GM21423 (cell line): ENCODE measurements around the gene MIS18BP1.
"Not testable (repeated sequence)": the region's sequence is repeated elsewhere in the genome, so short reads cannot be mapped to it uniquely, and the experiment has no call there.

ENCODE experiments used
- ATAC-seq: cut with Tn5 transposase; IDR thresholded peaks from one replicate; pipeline ENCODE4 v1.9.1; 2021; ENCODE audit warnings: mild to moderate bottlenecking, moderate library complexity; ENCODE audit not compliant: unreplicated experiment

The MIS18BP1 gene

GRCh38 chr14:45246691-45247090, 6.3 kb downstream of the MIS18BP1 start:
- no peak for ATAC-seq

- no peak for ATAC-seq
These were observed 6.9 kb downstream of the MIS18BP1 start for GRCh38 chr14:45246151-45246550.

GRCh38 chr14:45242706-45243105, 10.3 kb downstream of the MIS18BP1 start:
- no peak for ATAC-seq

- ATAC-seq = no peak
These were observed 14.0 kb downstream of the MIS18BP1 start for GRCh38 chr14:45238988-45239387.

GRCh38 chr14:45227566-45227965, 25.4 kb downstream of the MIS18BP1 start:
- ATAC-seq = no peak

- peak; percentile 47 for ATAC-seq
These were observed 30.3 kb downstream of the MIS18BP1 start for GRCh38 chr14:45222485-45223262.

- ATAC-seq = not testable (repeated sequence)
These were observed 38.7 kb downstream of the MIS18BP1 start for GRCh38 chr14:45214341-45214740.

- not testable (repeated sequence) for ATAC-seq
These were observed 39.3 kb downstream of the MIS18BP1 start for GRCh38 chr14:45213716-45214115.

GRCh38 chr14:45212231-45212630, 40.8 kb downstream of the MIS18BP1 start:
- ATAC-seq = no peak

- ATAC-seq = no peak
These were observed 41.7 kb downstream of the MIS18BP1 start for GRCh38 chr14:45211295-45211694.

- no peak for ATAC-seq
These were observed 42.8 kb downstream of the MIS18BP1 start for GRCh38 chr14:45210159-45210558.

- ATAC-seq = no peak
These were observed 48.8 kb downstream of the MIS18BP1 start for GRCh38 chr14:45204241-45204640.

- ATAC-seq = peak; percentile 57
These were observed 51.1 kb downstream of the MIS18BP1 start for GRCh38 chr14:45201905-45202304.

GRCh38 chr14:45199230-45199629, 53.8 kb downstream of the MIS18BP1 start:
- ATAC-seq = no peak

GRCh38 chr14:45198551-45198950, 54.5 kb downstream of the MIS18BP1 start:
- ATAC-seq = no peak

- no peak for ATAC-seq
These were observed 58.0 kb downstream of the MIS18BP1 start for GRCh38 chr14:45194964-45195363.

- no peak for ATAC-seq
These were observed 67.7 kb downstream of the MIS18BP1 start for GRCh38 chr14:45185100-45185814.

- no peak for ATAC-seq
These were observed 71.2 kb downstream of the MIS18BP1 start for GRCh38 chr14:45181806-45182205.

GRCh38 chr14:45181329-45181728, 71.7 kb downstream of the MIS18BP1 start:
- ATAC-seq = no peak

- no peak for ATAC-seq
These were observed 75.9 kb downstream of the MIS18BP1 start for GRCh38 chr14:45177076-45177475.

- no peak for ATAC-seq
These were observed 83.1 kb downstream of the MIS18BP1 start for GRCh38 chr14:45169906-45170305.

GRCh38 chr14:45156067-45156466, 96.9 kb downstream of the MIS18BP1 start:
- ATAC-seq = no peak
